ENCODE measurements around the gene IQSEC1. TPM values are rescaled to one million over a fixed set of nuclear protein-coding genes. Genes with fewer than 3 reads are reported as not detected.

The IQSEC1 gene
- total and polyA plus RNA-seq, 9 of the 15 experiments (the other 6 are each of a cell fraction or from before 2014, with no cell fraction given): 0.56 to 39.0 (median 6.8) TPM

- TF ChIP-seq AFF1 (IDR thresholded peaks at IDR 0.05; ENCODE audit: low read depth in 1 of 2, partially characterized antibody in 2 of 2): peak in 1 of 2 experiments; percentile 78
- TF ChIP-seq ZNF589 (CRISPR knock-in tag; IDR thresholded peaks at IDR 0.05; ENCODE audit: low read depth): no peak
- TF ChIP-seq ZNF165 (CRISPR knock-in tag; IDR thresholded peaks at IDR 0.05; ENCODE audit: borderline replicate concordance): 0 out of 2 replicates have a peak, but pooled peaks have one; percentile 21
- peak; percentile 84 for TF ChIP-seq MYC (IDR thresholded peaks at IDR 0.05; ENCODE audit: low read depth, low read length)
- TF ChIP-seq MYC (CRISPR knock-in tag; IDR thresholded peaks at IDR 0.05; ENCODE audit: borderline replicate concordance, low read depth): no peak
- 0 out of 2 replicates have a peak, but pooled peaks have one; percentile 72 for TF ChIP-seq ZHX1 (conservative IDR thresholded peaks at IDR 0.05; ENCODE audit: low read length)
- TF ChIP-seq ZNF76 (CRISPR knock-in tag; IDR thresholded peaks at IDR 0.05; ENCODE audit: borderline replicate concordance): 0 out of 2 replicates have a peak, but pooled peaks have one; percentile 38
- peak; percentile 92 to 98 (median 96) for TF ChIP-seq CTCF (IDR thresholded peaks at IDR 0.05 in 2 of 3, conservative IDR thresholded peaks at IDR 0.05 in 1 of 3; ENCODE audit: insufficient read depth in 2 of 3, low read depth in 1 of 3, low read length in 3 of 3)
- peak; percentile 96 for TF ChIP-seq JUND (IDR thresholded peaks at IDR 0.05; ENCODE audit: borderline replicate concordance, low read depth, low read length)
- TF ChIP-seq JUND (tag; IDR thresholded peaks at IDR 0.05; ENCODE audit: borderline replicate concordance, low read depth, low read length): peak; percentile 98
- TF ChIP-seq TEAD1 (CRISPR knock-in tag; IDR thresholded peaks at IDR 0.05): peak in 1 of 2 experiments; percentile 69; a peak in 1 of 4 replicates
- TF ChIP-seq BRF1 (IDR thresholded peaks at IDR 0.05; ENCODE audit: borderline replicate concordance, extremely low read depth, insufficient read length): no peak
- peak; percentile 48 for TF ChIP-seq C11orf30 (IDR thresholded peaks at IDR 0.05; ENCODE audit: low read depth)
- TF ChIP-seq SMARCA5 (IDR thresholded peaks at IDR 0.05): peak; percentile 85
- TF ChIP-seq CC2D1A (IDR thresholded peaks at IDR 0.05): peak; percentile 84
- 0 out of 2 replicates have a peak, but pooled peaks have one; percentile 19 for TF ChIP-seq ZNF232 (CRISPR knock-in tag; IDR thresholded peaks at IDR 0.05)
- TF ChIP-seq PURB (CRISPR knock-in tag; IDR thresholded peaks at IDR 0.05; ENCODE audit: low read depth): no peak
Measured at GRCh38 chr3:12868039-12869034, 204.9 kb downstream of the IQSEC1 start (continued).
